Tibial nerve (tissue), 4 donors: Measurements from ENCODE around the gene TRNT1. TPM values are rescaled to one million over a fixed set of nuclear protein-coding genes. Genes with fewer than 3 reads are reported as not detected.

Experiments
- DNase-seq, 2 donors: peaks; one replicate each; pipeline ENCODE4 v3.0.0-alpha.2; 2019; ENCODE audit warnings: low spot score in 2 of 2
- H3K27ac ChIP-seq, 4 donors: fragments of 200-600 bp; sonication (generic) in 3 of 4; one replicate each; pipeline ENCODE4 v1.5.1; 2017 to 2019; ENCODE audit warnings: mild to moderate bottlenecking in 1 of 4
- H3K27me3 ChIP-seq, 2 donors: fragments of 200-600 bp; sonication (generic) in 1 of 2; one replicate each; pipeline versions ENCODE4 v1.5.1 to v1.6.0; 2017 to 2019
- H3K36me3 ChIP-seq, 3 donors: fragments of 200-600 bp; sonication (generic); one replicate each; pipeline ENCODE4 v1.5.1; 2018 to 2019
- H3K4me1 ChIP-seq, 4 donors: fragments of 200-600 bp; sonication (generic) in 3 of 4; one replicate each; pipeline ENCODE4 v1.5.1; 2017 to 2019
- H3K4me3 ChIP-seq, 4 donors: fragments of 200-600 bp; sonication (generic) in 3 of 4; one replicate each; pipeline ENCODE4 v1.5.1; 2017 to 2019; ENCODE audit warnings: mild to moderate bottlenecking in 1 of 4, moderate library complexity in 1 of 4
- H3K9me3 ChIP-seq, 4 donors: fragments of 200-600 bp; sonication (generic) in 3 of 4; one replicate each; pipeline ENCODE4 v1.5.1; 2017 to 2019
- CTCF ChIP-seq, 5 experiments: fragments of 200-600 bp in 3 of 5; fragments of 450-650 bp in 2 of 5; sonication (generic) in 3 of 5; IDR thresholded peaks; one replicate each; pipeline ENCODE4 v1.5.1; 2016 to 2019; ENCODE audit warnings: antibody characterized with exemption in 5 of 5, mild to moderate bottlenecking in 3 of 5, moderate library complexity in 2 of 5
- EP300 ChIP-seq, 2 donors: sonication (generic); formaldehyde crosslinking; IDR thresholded peaks; one replicate each; pipeline ENCODE4 v1.6.1; 2017; ENCODE audit warnings: antibody characterized with exemption in 2 of 2, mild to moderate bottlenecking in 1 of 2
- POLR2A ChIP-seq, 2 donors: fragments of 450-650 bp; IDR thresholded peaks; one replicate each; pipeline ENCODE4 v1.6.1; 2017; ENCODE audit warnings: antibody characterized with exemption in 2 of 2, mild to moderate bottlenecking in 2 of 2, moderate library complexity in 2 of 2
- WGBS, 2 donors: methylation state at CpG; one replicate each; pipeline ENCODE4 v1.1.5; 2018; 5-methylcytosine and 5-hydroxymethylcytosine counted together
- total RNA-seq, 4 donors: library from RNA; depleted of rRNA; stranded (reverse); fragments of >200 nt; gene quantifications; one replicate each; pipeline ENCODE4 v1.1.0, GENCODE V29; 2016

TRNT1 gene
- total RNA-seq, 4 donors from 2014 or later = 12.9 to 25.5 (median 16.5) TPM

DNA sequence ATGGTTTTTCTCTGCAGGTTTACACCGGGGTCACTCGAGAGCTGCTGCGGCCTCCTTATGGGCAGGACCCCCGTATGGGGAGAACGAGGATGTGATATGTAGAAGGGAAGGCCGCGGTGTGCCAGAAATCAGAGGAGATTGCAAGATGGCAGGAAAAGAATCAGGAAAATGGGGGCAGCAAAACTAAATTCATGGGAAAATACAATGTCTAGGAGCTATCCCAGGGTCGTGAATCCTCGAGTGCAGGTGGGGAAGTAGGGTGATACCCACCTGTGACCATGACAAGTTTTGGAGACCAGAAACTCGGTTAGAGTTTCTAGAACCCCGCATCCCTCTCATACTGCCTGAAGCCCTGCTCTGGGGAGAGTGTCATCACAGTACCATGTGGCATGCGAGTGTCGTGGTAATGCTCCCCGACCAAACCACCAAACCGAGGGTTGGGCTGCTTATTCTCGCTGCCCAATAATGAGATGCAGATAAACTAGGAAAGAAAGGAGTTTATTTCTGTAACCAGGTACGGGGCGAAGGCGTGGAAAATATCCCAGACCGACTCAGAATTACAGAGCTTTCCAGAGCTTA lies 781 bp downstream of the TRNT1 start:
- no peak for TF ChIP-seq POLR2A (IDR thresholded peaks at IDR 0.05)
- no peak for TF ChIP-seq CTCF (IDR thresholded peaks at IDR 0.05)
- no peak for TF ChIP-seq EP300 (IDR thresholded peaks at IDR 0.05)
- Histone ChIP-seq H3K27me3 (no peaks in the 10 kb centered on the region), H3K27ac (peak overlapping the region; percentile 82 to 96 (median 88)), H3K9me3 (no peaks in the 10 kb centered on the region), H3K4me1 (peaks cover 0 to 17% (median 9%) of the 10 kb centered on the region in 4 donors), H3K4me3 (peak overlapping the region; percentile 85 to 98 (median 90)), H3K36me3 (peaks cover 0 to 28% (median 2%) of the 10 kb centered on the region in 3 donors)
- WGBS, 2 donors = 36 to 38% methylated on average over 20 of the region's 20 CpGs
- peak in 1 of 2 donors; percentile 28 for DNase-seq

GRCh38 chr3:3129579-3129978 lies 2.8 kb downstream of the TRNT1 start:
- Histone ChIP-seq H3K27me3 (no peaks in the 10 kb centered on the region), H3K36me3 (peaks cover 0 to 32% (median 2%) of the 10 kb centered on the region in 3 donors), H3K4me3 (no peak overlapping the region), H3K4me1 (peaks cover 0 to 24% (median 9%) of the 10 kb centered on the region in 4 donors), H3K9me3 (no peaks in the 10 kb centered on the region), H3K27ac (no peak overlapping the region)
- no peak for DNase-seq
- no peak for TF ChIP-seq EP300 (IDR thresholded peaks at IDR 0.05)
- no peak for TF ChIP-seq POLR2A (IDR thresholded peaks at IDR 0.05)
- TF ChIP-seq CTCF (IDR thresholded peaks at IDR 0.05) = no peak
- 69 to 74% methylated on average over 5 of the region's 5 CpGs for WGBS, 2 donors

GRCh38 chr3:3133500-3133899 lies 6.8 kb downstream of the TRNT1 start:
- no peak overlapping the region for H3K4me3 ChIP-seq
- H3K9me3 ChIP-seq = no peaks in the 10 kb centered on the region
- no peak for DNase-seq
- H3K27ac ChIP-seq = no peak overlapping the region
- TF ChIP-seq POLR2A (IDR thresholded peaks at IDR 0.05) (no peak), CTCF (IDR thresholded peaks at IDR 0.05) (no peak), EP300 (IDR thresholded peaks at IDR 0.05) (no peak)
- no peaks in the 10 kb centered on the region for H3K27me3 ChIP-seq
- peaks cover 0 to 32% (median 2%) of the 10 kb centered on the region in 3 donors for H3K36me3 ChIP-seq
- WGBS, 2 donors = 64 to 67% methylated on average over 6 of the region's 6 CpGs
- H3K4me1 ChIP-seq = peaks cover 0 to 18% (median 0%) of the 10 kb centered on the region in 4 donors

DNA sequence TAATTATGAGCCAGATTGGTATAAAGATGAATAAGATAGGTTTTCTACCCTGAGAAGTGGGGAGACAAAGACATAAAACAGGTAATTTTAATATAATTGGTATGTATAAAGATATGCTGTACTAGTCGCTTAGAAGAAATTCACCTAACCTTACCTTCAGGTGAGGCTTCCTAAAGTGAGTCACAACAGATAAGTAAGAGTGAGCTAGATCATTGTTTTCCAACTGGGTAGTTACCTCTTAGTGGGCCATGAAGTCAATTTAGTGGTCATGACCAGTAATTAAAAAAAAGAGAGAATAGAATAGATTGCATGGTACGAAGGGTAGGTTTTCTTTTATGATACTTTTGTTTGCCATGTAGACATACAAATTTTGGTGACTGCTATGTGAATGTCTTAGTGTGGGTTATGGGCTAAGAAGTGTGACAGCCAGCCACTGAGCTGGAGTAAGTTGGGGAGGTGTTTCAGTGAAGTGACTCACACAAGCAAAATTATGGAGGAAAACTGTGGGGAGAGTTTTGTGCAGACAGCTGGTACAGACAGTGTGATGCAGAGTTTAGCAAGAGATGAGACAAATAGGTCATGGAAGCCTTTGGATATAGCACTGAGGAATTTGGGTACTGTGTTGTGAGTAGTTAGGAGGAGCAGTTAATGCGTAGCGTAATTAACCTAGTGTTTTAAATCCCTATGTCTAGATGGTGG lies 8.2 kb downstream of the TRNT1 start:
- Histone ChIP-seq H3K27me3 (no peaks in the 10 kb centered on the region), H3K4me3 (no peak overlapping the region), H3K27ac (no peak overlapping the region), H3K36me3 (peaks cover 0 to 29% (median 2%) of the 10 kb centered on the region in 3 donors), H3K4me1 (peaks cover 0 to 10% (median 0%) of the 10 kb centered on the region in 4 donors), H3K9me3 (no peaks in the 10 kb centered on the region)
- TF ChIP-seq CTCF (IDR thresholded peaks at IDR 0.05) = no peak
- no peak for TF ChIP-seq EP300 (IDR thresholded peaks at IDR 0.05)
- no peak for TF ChIP-seq POLR2A (IDR thresholded peaks at IDR 0.05)
- no peak for DNase-seq
- WGBS, 2 donors = 94 to 95% methylated on average over 4 of the region's 4 CpGs

- no peak for TF ChIP-seq POLR2A (IDR thresholded peaks at IDR 0.05)
- TF ChIP-seq EP300 (IDR thresholded peaks at IDR 0.05) = no peak
- TF ChIP-seq CTCF (IDR thresholded peaks at IDR 0.05) = no peak
- H3K27ac ChIP-seq = no peak overlapping the region
- DNase-seq = no peak
- H3K4me1 ChIP-seq = peaks cover 0 to 14% (median 0%) of the 10 kb centered on the region in 4 donors
- peaks cover 0 to 24% (median 0%) of the 10 kb centered on the region in 3 donors for H3K36me3 ChIP-seq
- no peaks in the 10 kb centered on the region for H3K9me3 ChIP-seq
- no peaks in the 10 kb centered on the region for H3K27me3 ChIP-seq
- no peak overlapping the region for H3K4me3 ChIP-seq
- 88% methylated on average over 6 of the region's 6 CpGs for WGBS, 2 donors
Observed at GRCh38 chr3:3137526-3137925, 10.8 kb downstream of the TRNT1 start.
